ENCODE data around the gene ZNF558. TPM values are rescaled to one million over a fixed set of nuclear protein-coding genes. Genes with fewer than 3 reads are reported as not detected.

The ZNF558 gene
- total and polyA plus RNA-seq, 2 of the 8 experiments (the other 6 are each of a cell fraction or from before 2014, with no cell fraction given) = 4.3 to 14.3 TPM

DNA sequence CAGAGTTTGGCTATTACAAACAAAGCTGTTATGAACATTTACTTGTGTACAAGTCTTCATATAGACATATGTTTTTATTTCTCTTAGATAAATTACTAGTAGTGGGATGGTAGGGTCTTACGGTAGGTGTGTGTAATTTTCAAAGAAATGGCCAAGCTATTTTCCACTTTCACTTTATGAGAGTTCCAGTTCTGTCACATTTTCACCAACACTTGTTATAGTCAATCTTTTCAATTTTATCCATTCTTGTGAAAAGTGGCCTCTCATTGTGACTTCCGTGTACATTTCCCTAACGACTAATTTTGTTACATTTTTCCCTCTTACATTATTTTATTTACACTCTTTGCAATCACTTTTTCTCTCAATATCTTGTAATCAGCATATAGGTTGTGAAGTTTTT is 18.4 kb upstream of the ZNF558 start (continued):
- TF ChIP-seq RBBP5 (IDR thresholded peaks at IDR 0.05; ENCODE audit: borderline replicate concordance, low read depth, low read length) (no peak), MAFK (IDR thresholded peaks at IDR 0.05; ENCODE audit: low read depth, low read length) (no peak), FOSL1 (IDR thresholded peaks at IDR 0.05; ENCODE audit: insufficient read depth, low read depth, low read length) (no peak), CHD2 (IDR thresholded peaks at IDR 0.05; ENCODE audit: low read length) (no peak)
